B cell (primary cell): ENCODE measurements around the gene IPO11.

Source experiments
- EZH2 ChIP-seq: IDR thresholded peaks from 2 replicates; pipeline ENCODE4 v1.6.1; 2012; ENCODE audit warnings: borderline replicate concordance, low read depth, mild to moderate bottlenecking, moderate library complexity, low read length; ENCODE audit not compliant: insufficient read depth, poor library complexity, severe bottlenecking
- TF ChIP-seq, protein P1 (sequence below): fragments of 200-600 bp; IDR thresholded peaks from one replicate; pipeline ENCODE4 v1.8.0; 2022; ENCODE audit warnings: antibody characterized with exemption, mild to moderate bottlenecking

DNA sequence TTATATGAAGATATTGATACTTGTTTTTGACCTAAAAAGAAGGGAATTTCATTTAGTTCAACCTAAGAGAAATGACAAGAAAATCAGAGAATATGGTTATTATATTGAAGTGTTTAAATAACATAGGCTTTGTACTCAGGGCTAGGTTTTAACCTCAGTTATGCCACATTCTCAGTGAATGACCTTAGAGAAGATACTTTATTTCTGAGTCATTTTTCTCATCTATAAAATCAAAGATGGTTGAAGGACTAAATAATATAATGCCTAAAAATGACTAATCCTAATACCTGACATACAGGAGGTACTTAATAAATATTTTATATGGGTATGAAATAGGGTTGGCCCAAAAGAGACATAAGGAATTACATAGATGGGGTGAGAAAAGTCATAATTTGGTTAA lies 41.2 kb upstream of the IPO11 start:
- TF ChIP-seq, protein P1, sequence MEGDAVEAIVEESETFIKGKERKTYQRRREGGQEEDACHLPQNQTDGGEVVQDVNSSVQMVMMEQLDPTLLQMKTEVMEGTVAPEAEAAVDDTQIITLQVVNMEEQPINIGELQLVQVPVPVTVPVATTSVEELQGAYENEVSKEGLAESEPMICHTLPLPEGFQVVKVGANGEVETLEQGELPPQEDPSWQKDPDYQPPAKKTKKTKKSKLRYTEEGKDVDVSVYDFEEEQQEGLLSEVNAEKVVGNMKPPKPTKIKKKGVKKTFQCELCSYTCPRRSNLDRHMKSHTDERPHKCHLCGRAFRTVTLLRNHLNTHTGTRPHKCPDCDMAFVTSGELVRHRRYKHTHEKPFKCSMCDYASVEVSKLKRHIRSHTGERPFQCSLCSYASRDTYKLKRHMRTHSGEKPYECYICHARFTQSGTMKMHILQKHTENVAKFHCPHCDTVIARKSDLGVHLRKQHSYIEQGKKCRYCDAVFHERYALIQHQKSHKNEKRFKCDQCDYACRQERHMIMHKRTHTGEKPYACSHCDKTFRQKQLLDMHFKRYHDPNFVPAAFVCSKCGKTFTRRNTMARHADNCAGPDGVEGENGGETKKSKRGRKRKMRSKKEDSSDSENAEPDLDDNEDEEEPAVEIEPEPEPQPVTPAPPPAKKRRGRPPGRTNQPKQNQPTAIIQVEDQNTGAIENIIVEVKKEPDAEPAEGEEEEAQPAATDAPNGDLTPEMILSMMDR, result no peak
- TF ChIP-seq EZH2, result no peak
